PC-3 (cell line): ENCODE results near the gene NANOS3.

ENCODE experiments used
- EZH2 ChIP-seq: fragments of 300-600 bp; sonication (generic); IDR thresholded peaks from one replicate; pipeline ENCODE4 v1.6.1; 2017; ENCODE audit warnings: antibody characterized with exemption, mild to moderate bottlenecking, low read length; ENCODE audit not compliant: unreplicated experiment
- TF ChIP-seq, protein P1 (sequence below): fragments of 300-600 bp; sonication (generic); conservative IDR thresholded peaks from 2 replicates; pipeline ENCODE4 v1.5.1; 2017; ENCODE audit warnings: antibody characterized with exemption, low read depth, mild to moderate bottlenecking, low read length

DNA sequence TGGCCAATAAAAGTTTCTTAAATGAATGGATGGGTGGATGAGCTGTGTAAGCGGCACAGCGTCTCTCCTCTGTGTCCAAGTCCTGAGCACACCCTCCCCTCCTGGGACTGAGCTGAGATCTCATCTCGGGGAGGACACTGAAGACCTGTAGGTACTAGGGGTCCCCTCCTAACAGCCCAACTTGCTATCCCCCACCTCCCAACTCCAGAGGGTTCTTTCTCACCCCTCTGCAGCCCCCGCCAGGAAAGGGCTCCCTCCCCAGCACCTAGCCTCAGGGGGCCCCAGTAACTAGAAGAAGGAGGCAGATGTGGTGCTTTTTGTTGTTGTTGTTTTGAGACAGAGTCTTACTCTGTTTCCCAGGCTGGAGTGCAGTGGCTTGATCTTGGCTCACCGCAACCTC, 1.1 kb upstream of the NANOS3 start:
- TF ChIP-seq, protein P1, sequence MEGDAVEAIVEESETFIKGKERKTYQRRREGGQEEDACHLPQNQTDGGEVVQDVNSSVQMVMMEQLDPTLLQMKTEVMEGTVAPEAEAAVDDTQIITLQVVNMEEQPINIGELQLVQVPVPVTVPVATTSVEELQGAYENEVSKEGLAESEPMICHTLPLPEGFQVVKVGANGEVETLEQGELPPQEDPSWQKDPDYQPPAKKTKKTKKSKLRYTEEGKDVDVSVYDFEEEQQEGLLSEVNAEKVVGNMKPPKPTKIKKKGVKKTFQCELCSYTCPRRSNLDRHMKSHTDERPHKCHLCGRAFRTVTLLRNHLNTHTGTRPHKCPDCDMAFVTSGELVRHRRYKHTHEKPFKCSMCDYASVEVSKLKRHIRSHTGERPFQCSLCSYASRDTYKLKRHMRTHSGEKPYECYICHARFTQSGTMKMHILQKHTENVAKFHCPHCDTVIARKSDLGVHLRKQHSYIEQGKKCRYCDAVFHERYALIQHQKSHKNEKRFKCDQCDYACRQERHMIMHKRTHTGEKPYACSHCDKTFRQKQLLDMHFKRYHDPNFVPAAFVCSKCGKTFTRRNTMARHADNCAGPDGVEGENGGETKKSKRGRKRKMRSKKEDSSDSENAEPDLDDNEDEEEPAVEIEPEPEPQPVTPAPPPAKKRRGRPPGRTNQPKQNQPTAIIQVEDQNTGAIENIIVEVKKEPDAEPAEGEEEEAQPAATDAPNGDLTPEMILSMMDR: no peak
- TF ChIP-seq EZH2: no peak
